Keratinocyte (primary cell): ENCODE results near the gene CCDC68. TPM values are rescaled to one million over a fixed set of nuclear protein-coding genes. Genes with fewer than 3 reads are reported as not detected.

Experiments used
- DNase-seq: peaks from one replicate; pipeline ENCODE4 v3.0.0-alpha.2; 2011; ENCODE audit warnings: low read depth, missing footprints, low spot score
- FAIRE-seq: peaks from 2 replicates; lab custom pipeline; 2011; peaks lifted over from hg19 to GRCh38; lab: Jason Lieb, UNC
- H2AFZ ChIP-seq: 2 replicates; pipeline ENCODE4 v1.6.0; 2012; ENCODE audit warnings: low read length, control low read depth, inconsistent platforms; ENCODE audit not compliant: control insufficient read depth
- H3K27ac ChIP-seq: 2 replicates; pipeline ENCODE4 v1.5.1; 2011; ENCODE audit warnings: low read length; ENCODE audit not compliant: control insufficient read depth, insufficient read depth
- H3K27me3 ChIP-seq: 3 replicates; pipeline ENCODE4 v1.6.0; 2011; ENCODE audit warnings: low read length; ENCODE audit not compliant: control insufficient read depth, insufficient read depth; ENCODE audit errors: extremely low read depth
- H3K36me3 ChIP-seq, 2 experiments: 2 replicates in 1 of 2; 3 replicates in 1 of 2; pipeline ENCODE4 v1.5.1; 2011; ENCODE audit warnings: low read length in 2 of 2, mild to moderate bottlenecking in 1 of 2; ENCODE audit not compliant: control insufficient read depth in 2 of 2, insufficient read depth in 2 of 2; ENCODE audit errors: extremely low read depth in 1 of 2
- H3K4me1 ChIP-seq: 3 replicates; pipeline ENCODE4 v1.5.1; 2011; ENCODE audit warnings: low read length; ENCODE audit not compliant: control insufficient read depth, insufficient read depth; ENCODE audit errors: extremely low read depth
- H3K4me2 ChIP-seq: 3 replicates; pipeline ENCODE4 v1.6.0; 2011; ENCODE audit warnings: low read depth, low read length; ENCODE audit not compliant: control insufficient read depth, insufficient read depth; ENCODE audit errors: extremely low read depth
- H3K4me3 ChIP-seq, 3 experiments: fragments of 200-600 bp in 1 of 3; sonication (generic) in 1 of 3; 2 replicates in 2 of 3; 3 replicates in 1 of 3; pipeline ENCODE4 v1.5.1; 2011 to 2016; ENCODE audit warnings: low read length in 3 of 3, mild to moderate bottlenecking in 3 of 3, control low read depth in 2 of 3, inconsistent platforms in 1 of 3, low read depth in 1 of 3, mixed read lengths in 1 of 3, mixed run types in 1 of 3, moderate library complexity in 1 of 3; ENCODE audit not compliant: control insufficient read depth in 2 of 3, insufficient read depth in 2 of 3; ENCODE audit errors: extremely low read depth in 1 of 3
- H3K79me2 ChIP-seq: 2 replicates; pipeline ENCODE4 v1.6.0; 2012; ENCODE audit warnings: low read length; ENCODE audit not compliant: control insufficient read depth, insufficient read depth
- H3K9ac ChIP-seq: 3 replicates; pipeline ENCODE4 v1.6.0; 2011; ENCODE audit warnings: low read length; ENCODE audit not compliant: control insufficient read depth, insufficient read depth; ENCODE audit errors: extremely low read depth
- H3K9me1 ChIP-seq: 3 replicates; pipeline ENCODE4 v1.6.0; 2011; ENCODE audit warnings: low read length; ENCODE audit not compliant: control insufficient read depth, insufficient read depth; ENCODE audit errors: extremely low read depth
- H3K9me3 ChIP-seq: 2 replicates; pipeline ENCODE4 v1.5.1; 2012; ENCODE audit warnings: low read depth, low read length; ENCODE audit not compliant: control insufficient read depth
- H4K20me1 ChIP-seq: 3 replicates; pipeline ENCODE4 v1.6.0; 2011; ENCODE audit warnings: low read length; ENCODE audit not compliant: control insufficient read depth, insufficient read depth; ENCODE audit errors: extremely low read depth
- EZH2 ChIP-seq: IDR thresholded peaks from one replicate; pipeline ENCODE4 v1.6.1; 2012; ENCODE audit warnings: inconsistent platforms, mild to moderate bottlenecking, low read length, moderate library complexity
- dilution Hi-C: fragments of 300-500 bp; cut with MboI; formaldehyde crosslinking; loops from one replicate; pipeline ENCODE4 v1.7.0; 2020; ENCODE audit warnings: low sequenced_read_pairs; ENCODE audit not compliant: extremely low pct_ligation_motif_present
- polyA plus RNA-seq, 5 experiments: library from polyadenylated mRNA; depleted of rRNA in 3 of 5; stranded (reverse) in 3 of 5; stranded (forward) in 1 of 5; unstranded in 1 of 5; fragments of >200 nt; gene quantifications; 1 replicate in 1 of 5; 2 replicates in 3 of 5; 3 replicates in 1 of 5; pipeline versions ENCODE4 v1.2.1 to v1.2.3, GENCODE V29; 2011 to 2012; ENCODE audit warnings: missing spikeins in 2 of 5, low read depth in 1 of 5, low replicate concordance in 1 of 5
- TF ChIP-seq, protein P1 (sequence below), 3 experiments: IDR thresholded peaks in 1 of 3; conservative IDR thresholded peaks in 1 of 3; optimal IDR thresholded peaks in 1 of 3; 2 replicates in 2 of 3; 3 replicates in 1 of 3; pipeline versions ENCODE3 to v1.5.1; 2011; ENCODE audit warnings: low read length in 3 of 3, mild to moderate bottlenecking in 3 of 3, moderate library complexity in 2 of 3, control low read depth in 1 of 3, inconsistent platforms in 1 of 3; ENCODE audit not compliant: insufficient read depth in 2 of 3; ENCODE audit errors: extremely low read depth in 1 of 3

CCDC68 gene
- polyA plus RNA-seq, 1 donor (not counting 4 experiments of a cell fraction or from before 2014, with no cell fraction given): 2.7 TPM

- Histone ChIP-seq H2AFZ (no peak overlapping the region), H3K27ac (no peak overlapping the region), H3K9me3 (no peaks in the 10 kb centered on the region), H3K79me2 (no peaks in the 10 kb centered on the region), H3K4me2 (no peak overlapping the region), H3K4me1 (peaks cover 16% of the 10 kb centered on the region), H3K27me3 (no peaks in the 10 kb centered on the region), H3K9ac (no peak overlapping the region), H3K4me3 (no peak overlapping the region), H3K9me1 (no peaks in the 10 kb centered on the region), H4K20me1 (no peaks in the 10 kb centered on the region), H3K36me3 (peaks cover 0 to 2% of the 10 kb centered on the region in 2 experiments)
- DNase-seq (no peak), FAIRE-seq (no peak)
- dilution Hi-C loops: no loop called here
- TF ChIP-seq, protein P1, sequence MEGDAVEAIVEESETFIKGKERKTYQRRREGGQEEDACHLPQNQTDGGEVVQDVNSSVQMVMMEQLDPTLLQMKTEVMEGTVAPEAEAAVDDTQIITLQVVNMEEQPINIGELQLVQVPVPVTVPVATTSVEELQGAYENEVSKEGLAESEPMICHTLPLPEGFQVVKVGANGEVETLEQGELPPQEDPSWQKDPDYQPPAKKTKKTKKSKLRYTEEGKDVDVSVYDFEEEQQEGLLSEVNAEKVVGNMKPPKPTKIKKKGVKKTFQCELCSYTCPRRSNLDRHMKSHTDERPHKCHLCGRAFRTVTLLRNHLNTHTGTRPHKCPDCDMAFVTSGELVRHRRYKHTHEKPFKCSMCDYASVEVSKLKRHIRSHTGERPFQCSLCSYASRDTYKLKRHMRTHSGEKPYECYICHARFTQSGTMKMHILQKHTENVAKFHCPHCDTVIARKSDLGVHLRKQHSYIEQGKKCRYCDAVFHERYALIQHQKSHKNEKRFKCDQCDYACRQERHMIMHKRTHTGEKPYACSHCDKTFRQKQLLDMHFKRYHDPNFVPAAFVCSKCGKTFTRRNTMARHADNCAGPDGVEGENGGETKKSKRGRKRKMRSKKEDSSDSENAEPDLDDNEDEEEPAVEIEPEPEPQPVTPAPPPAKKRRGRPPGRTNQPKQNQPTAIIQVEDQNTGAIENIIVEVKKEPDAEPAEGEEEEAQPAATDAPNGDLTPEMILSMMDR (optimal IDR thresholded peaks at IDR 0.05 in 1 of 3, IDR thresholded peaks at IDR 0.05 in 1 of 3, conservative IDR thresholded peaks at IDR 0.05 in 1 of 3; ENCODE audit: extremely low read depth in 1 of 3, insufficient read depth in 2 of 3, low read length in 3 of 3): no peak
- TF ChIP-seq EZH2: no peak
These were observed 75.3 kb downstream of the CCDC68 start for GRCh38 chr18:54883816-54884604.

- dilution Hi-C loops: no loop called here
- Histone ChIP-seq H3K27ac (no peak overlapping the region), H3K4me3 (no peak overlapping the region), H3K36me3 (peaks cover 0 to 2% of the 10 kb centered on the region in 2 experiments), H3K9me1 (no peaks in the 10 kb centered on the region), H3K79me2 (no peaks in the 10 kb centered on the region), H3K4me2 (no peak overlapping the region), H3K9me3 (no peaks in the 10 kb centered on the region), H3K27me3 (no peaks in the 10 kb centered on the region), H3K4me1 (peaks cover 16% of the 10 kb centered on the region), H3K9ac (no peak overlapping the region), H2AFZ (no peak overlapping the region), H4K20me1 (no peaks in the 10 kb centered on the region)
- TF ChIP-seq, protein P1 (optimal IDR thresholded peaks at IDR 0.05 in 1 of 3, IDR thresholded peaks at IDR 0.05 in 1 of 3, conservative IDR thresholded peaks at IDR 0.05 in 1 of 3; ENCODE audit: extremely low read depth in 1 of 3, insufficient read depth in 2 of 3, low read length in 3 of 3): no peak
- no peak for TF ChIP-seq EZH2
- FAIRE-seq (no peak), DNase-seq (no peak)
These were observed 76.9 kb downstream of the CCDC68 start for GRCh38 chr18:54882318-54882717.
